ENCODE data around the gene ATP6V1D. TPM values are rescaled to one million over a fixed set of nuclear protein-coding genes. Genes with fewer than 3 reads are reported as not detected.
"Not testable (repeated sequence)": the region's sequence is repeated elsewhere in the genome, so short reads cannot be mapped to it uniquely, and the experiment has no call there.

Gene ATP6V1D
- total RNA-seq: 10 to 100 TPM; 36.5 to 43.6 TPM

- Mint-ChIP-seq H3K27me3 (ENCODE audit: low read depth) (no peaks in the 10 kb centered on the region), H3K36me3 (ENCODE audit: low read depth) (peaks cover 17% of the 10 kb centered on the region), H3K4me1 (ENCODE audit: low read depth) (peaks cover 51% of the 10 kb centered on the region), H3K27ac (peak within 1 kb of the TSS; percentile 96), H3K4me3 (peak within 1 kb of the TSS; percentile 93), H3K9me3 (ENCODE audit: insufficient read depth) (no peaks in the 10 kb centered on the region)
- DNase-seq: peak; percentile 100
- peak; percentile 92 for ATAC-seq
- POLR2A ChIA-PET: interaction anchor here (0.5 to 2.6 kb wide), 4 partner anchors 9 to 195 kb away, joined by 3 to 14 read pairs (median 4); no protein-coding TSS in a partner anchor
- CTCF ChIA-PET: interaction anchor here (0.6 to 3.0 kb wide), 34 partner anchors 9 to 862 kb away, joined by 3 to 25 read pairs (median 3); partner anchors contain the start of genes PALS1 and RDH12
Observed at GRCh38 chr14:67359775-67360469, at the start of gene ATP6V1D, which contains the start of gene EIF2S1. Gene ATP6V1D (minus strand): TSS chr14:67359804. CDS start chr14:67359698, 106 bp downstream. Gene EIF2S1 (plus strand): TSS chr14:67360328. CDS start chr14:67364768, 4,440 bp downstream.

DNA sequence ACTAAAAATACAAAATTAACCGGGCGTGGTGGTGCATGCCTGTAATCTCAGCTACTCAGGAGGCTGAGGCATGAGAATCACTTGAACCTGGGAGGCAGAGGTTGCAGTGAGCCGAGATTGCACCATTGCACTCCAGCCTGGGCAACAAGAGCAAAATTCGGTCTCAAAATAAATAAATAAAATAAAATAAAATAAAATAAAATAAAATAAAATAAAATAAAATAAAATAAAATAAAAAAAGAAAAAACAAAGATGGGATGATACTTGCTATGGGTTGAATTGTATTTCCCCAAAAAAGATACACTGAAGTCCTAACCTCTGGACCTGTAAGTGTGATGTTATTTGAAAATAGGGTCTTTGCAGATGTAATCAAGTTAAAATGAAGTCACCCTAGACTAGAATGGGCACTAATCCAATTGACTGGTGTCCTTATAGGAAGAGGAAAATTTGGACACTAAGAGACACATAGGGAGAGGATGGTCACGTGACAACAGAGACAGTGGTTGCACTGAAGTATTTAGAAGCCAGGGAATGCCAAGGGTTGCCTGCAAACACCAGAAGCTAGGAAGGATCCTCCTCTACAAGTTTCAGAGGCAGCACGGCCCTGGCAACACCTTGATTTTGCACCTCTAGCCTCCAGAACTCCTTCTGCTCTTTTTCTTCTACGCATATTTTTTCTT is 48.7 kb upstream of the ATP6V1D start:
- H3K4me1 Mint-ChIP-seq (ENCODE audit: low read depth); H3K27ac Mint-ChIP-seq; DNase-seq; POLR2A ChIA-PET; CTCF ChIA-PET; ATAC-seq; H3K4me3 Mint-ChIP-seq; H3K36me3 Mint-ChIP-seq (ENCODE audit: low read depth); H3K9me3 Mint-ChIP-seq (ENCODE audit: insufficient read depth): not testable (repeated sequence)
- peaks cover 24% of the 10 kb centered on the region for H3K27me3 Mint-ChIP-seq (ENCODE audit: low read depth)

- ChIA-PET CTCF (interaction anchor here (0.7 to 1.5 kb wide), 3 partner anchors 22 to 239 kb away, joined by 3 to 4 read pairs (median 3); no protein-coding TSS in a partner anchor), POLR2A (no interaction called here)
- Mint-ChIP-seq H3K27ac (no peak overlapping the region), H3K4me3 (no peak overlapping the region), H3K4me1 (ENCODE audit: low read depth) (no peaks in the 10 kb centered on the region), H3K9me3 (ENCODE audit: insufficient read depth) (no peaks in the 10 kb centered on the region), H3K27me3 (ENCODE audit: low read depth) (peaks cover 14% of the 10 kb centered on the region), H3K36me3 (ENCODE audit: low read depth) (no peaks in the 10 kb centered on the region)
- DNase-seq (no peak), ATAC-seq (no peak)
Observed at GRCh38 chr14:67405771-67406170, 46.2 kb upstream of the ATP6V1D start.

GRCh38 chr14:67400434-67400833 is 40.8 kb upstream of the ATP6V1D start:
- Mint-ChIP-seq H3K27me3 (ENCODE audit: low read depth) (peaks cover 17% of the 10 kb centered on the region), H3K4me1 (ENCODE audit: low read depth) (no peaks in the 10 kb centered on the region), H3K27ac (no peak overlapping the region), H3K9me3 (ENCODE audit: insufficient read depth) (no peaks in the 10 kb centered on the region), H3K36me3 (ENCODE audit: low read depth) (no peaks in the 10 kb centered on the region), H3K4me3 (no peak overlapping the region)
- no peak for ATAC-seq
- POLR2A ChIA-PET: interaction anchor here (0.6 kb wide), 1 partner anchor 41 kb away, joined by 3 read pairs; the partner anchor contains the start of gene ATP6V1D
- DNase-seq: no peak
- CTCF ChIA-PET: interaction anchor here (0.9 to 1.1 kb wide), 3 partner anchors 20 to 171 kb away, joined by 3 read pairs; no protein-coding TSS in a partner anchor

GRCh38 chr14:67397536-67397935 is 37.9 kb upstream of the ATP6V1D start:
- Mint-ChIP-seq H3K4me1 (ENCODE audit: low read depth) (no peaks in the 10 kb centered on the region), H3K27ac (no peak overlapping the region), H3K36me3 (ENCODE audit: low read depth) (no peaks in the 10 kb centered on the region), H3K4me3 (no peak overlapping the region), H3K27me3 (ENCODE audit: low read depth) (peaks cover 11% of the 10 kb centered on the region), H3K9me3 (ENCODE audit: insufficient read depth) (no peaks in the 10 kb centered on the region)
- POLR2A ChIA-PET: no interaction called here
- CTCF ChIA-PET: no interaction called here
- ATAC-seq: no peak
- DNase-seq: no peak

DNA sequence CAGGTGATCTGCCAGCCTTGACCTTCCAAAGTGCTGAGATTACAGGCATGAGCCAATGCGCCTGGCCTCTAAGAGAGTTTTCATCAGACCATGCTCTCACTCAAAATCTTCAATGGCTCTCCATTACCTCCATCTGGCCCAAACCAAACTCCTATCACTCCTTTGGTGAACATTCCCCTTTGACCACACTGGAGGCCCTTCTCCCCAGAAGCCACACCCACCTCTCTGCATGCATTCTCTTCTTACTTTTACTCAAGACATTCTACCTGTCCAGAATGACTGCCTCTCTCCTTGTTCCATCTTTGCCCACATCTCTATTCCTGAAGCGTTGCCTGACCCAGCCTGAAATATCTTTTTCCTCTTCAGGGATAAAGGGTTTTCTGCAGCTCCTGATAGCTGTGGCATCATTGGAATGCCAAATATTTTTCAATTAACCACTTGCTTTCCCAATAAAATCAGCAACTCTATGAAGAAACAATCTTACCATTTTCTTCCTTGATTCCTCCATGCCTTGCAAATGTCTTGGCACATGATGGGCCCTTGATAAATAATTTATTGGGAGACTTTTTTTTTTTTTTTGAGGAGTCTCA is 36.9 kb upstream of the ATP6V1D start:
- no peaks in the 10 kb centered on the region for H3K36me3 Mint-ChIP-seq (ENCODE audit: low read depth)
- no peaks in the 10 kb centered on the region for H3K9me3 Mint-ChIP-seq (ENCODE audit: insufficient read depth)
- H3K27ac Mint-ChIP-seq: no peak overlapping the region
- ChIA-PET POLR2A (no interaction called here), CTCF (no interaction called here)
- H3K4me3 Mint-ChIP-seq: no peak overlapping the region
- peaks cover under 1% of the 10 kb centered on the region for H3K4me1 Mint-ChIP-seq (ENCODE audit: low read depth)
- peaks cover 10% of the 10 kb centered on the region for H3K27me3 Mint-ChIP-seq (ENCODE audit: low read depth)
- no peak for ATAC-seq
- DNase-seq: no peak

- POLR2A ChIA-PET: no interaction called here
- Mint-ChIP-seq H3K4me1 (ENCODE audit: low read depth) (peaks cover 3% of the 10 kb centered on the region), H3K36me3 (ENCODE audit: low read depth) (no peaks in the 10 kb centered on the region), H3K27ac (no peak overlapping the region), H3K9me3 (ENCODE audit: insufficient read depth) (no peaks in the 10 kb centered on the region), H3K4me3 (no peak overlapping the region), H3K27me3 (ENCODE audit: low read depth) (peaks cover 10% of the 10 kb centered on the region)
- CTCF ChIA-PET: no interaction called here
- DNase-seq (no peak), ATAC-seq (no peak)
Observed at GRCh38 chr14:67395876-67396189, 36.2 kb upstream of the ATP6V1D start.

DNA sequence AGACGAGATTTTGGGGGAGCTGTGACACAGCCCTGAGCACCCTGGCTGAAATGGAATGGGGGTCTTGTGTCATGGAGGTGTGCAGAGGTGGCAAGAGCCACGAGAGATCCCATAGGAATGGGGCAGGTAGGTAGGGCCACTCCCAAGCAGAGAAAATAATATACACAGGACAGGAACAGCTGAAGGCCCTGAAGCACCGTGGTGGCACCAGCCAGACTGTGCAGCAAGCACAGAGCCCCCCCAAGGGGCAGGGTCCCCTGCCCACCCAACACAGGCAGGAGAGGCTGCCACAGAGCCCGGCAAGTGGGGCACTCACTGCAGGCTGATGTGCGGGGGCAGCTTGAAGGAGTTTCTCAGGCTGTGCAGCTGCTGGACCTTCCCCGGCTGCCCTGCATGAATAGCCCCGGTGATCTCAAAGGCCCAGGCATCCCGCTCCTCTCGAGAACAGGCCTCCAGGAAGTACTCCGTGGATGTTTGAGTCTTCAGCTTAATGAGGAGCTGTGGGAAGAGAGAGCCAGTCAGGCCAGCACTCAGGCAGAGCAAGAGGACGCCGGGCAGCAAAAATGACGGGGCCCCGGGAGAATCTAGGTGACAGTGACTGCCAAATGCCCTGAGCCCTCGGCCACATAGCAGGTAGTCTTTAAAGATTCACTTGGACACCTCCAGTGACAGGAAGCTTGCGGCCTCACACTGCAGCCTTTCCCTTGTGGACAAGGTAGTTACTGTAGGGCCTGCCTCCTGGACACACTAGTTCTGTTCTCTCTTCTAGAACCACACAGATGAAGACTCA is 35.7 kb upstream of the ATP6V1D start:
- Mint-ChIP-seq H3K36me3 (ENCODE audit: low read depth) (no peaks in the 10 kb centered on the region), H3K9me3 (ENCODE audit: insufficient read depth) (no peaks in the 10 kb centered on the region), H3K4me3 (no peak overlapping the region), H3K4me1 (ENCODE audit: low read depth) (peaks cover 3% of the 10 kb centered on the region), H3K27ac (no peak overlapping the region), H3K27me3 (ENCODE audit: low read depth) (peaks cover 8% of the 10 kb centered on the region)
- ChIA-PET CTCF (no interaction called here), POLR2A (no interaction called here)
- ATAC-seq (no peak), DNase-seq (no peak)

DNA sequence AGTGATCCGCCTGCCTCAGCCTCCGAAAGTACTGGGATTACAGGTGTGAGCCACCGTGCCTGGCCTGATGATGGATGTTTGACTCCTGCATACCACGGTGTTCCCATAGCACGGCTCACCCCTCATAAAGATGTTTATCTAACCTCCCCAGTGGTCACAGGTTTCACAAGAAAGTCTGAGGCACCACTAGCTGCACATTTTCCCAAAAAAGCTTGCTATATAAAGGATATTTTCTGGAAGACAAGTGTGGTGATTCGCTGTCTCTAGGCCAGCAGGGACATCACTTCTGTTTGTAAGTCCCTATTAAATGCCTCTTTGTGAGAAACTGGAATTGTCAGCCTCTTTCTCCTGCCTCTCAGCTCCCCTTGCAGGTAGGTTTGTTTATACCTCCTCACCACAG is 34.1 kb upstream of the ATP6V1D start:
- H3K9me3 Mint-ChIP-seq (ENCODE audit: insufficient read depth): no peaks in the 10 kb centered on the region
- H3K27me3 Mint-ChIP-seq (ENCODE audit: low read depth): peaks cover 3% of the 10 kb centered on the region
- CTCF ChIA-PET: no interaction called here
- H3K4me1 Mint-ChIP-seq (ENCODE audit: low read depth): peaks cover 3% of the 10 kb centered on the region
- H3K36me3 Mint-ChIP-seq (ENCODE audit: low read depth): no peaks in the 10 kb centered on the region
- no peak overlapping the region for H3K4me3 Mint-ChIP-seq
- no peak overlapping the region for H3K27ac Mint-ChIP-seq
- DNase-seq: no peak
- no peak for ATAC-seq
- POLR2A ChIA-PET: no interaction called here

DNA sequence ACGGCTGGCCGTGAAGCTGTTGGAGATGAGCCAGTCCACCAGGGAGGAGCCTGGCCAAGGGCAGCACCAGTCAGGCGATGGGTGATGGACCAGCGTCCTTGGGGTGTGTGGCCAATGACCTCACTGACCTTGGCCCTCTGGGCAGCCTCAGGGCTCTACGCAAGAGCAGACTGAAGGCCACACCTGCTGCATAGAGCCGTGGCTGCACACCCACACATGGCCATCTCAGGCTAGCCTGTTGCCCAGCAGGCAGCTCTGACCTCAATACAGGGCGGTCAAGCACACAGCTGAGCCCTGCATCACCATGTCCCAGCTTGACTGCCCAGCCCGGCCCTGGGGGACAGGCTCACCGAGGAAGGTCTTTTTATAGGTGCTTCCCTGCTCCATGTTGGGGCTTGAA is 33.2 kb upstream of the ATP6V1D start:
- CTCF ChIA-PET: no interaction called here

DNA sequence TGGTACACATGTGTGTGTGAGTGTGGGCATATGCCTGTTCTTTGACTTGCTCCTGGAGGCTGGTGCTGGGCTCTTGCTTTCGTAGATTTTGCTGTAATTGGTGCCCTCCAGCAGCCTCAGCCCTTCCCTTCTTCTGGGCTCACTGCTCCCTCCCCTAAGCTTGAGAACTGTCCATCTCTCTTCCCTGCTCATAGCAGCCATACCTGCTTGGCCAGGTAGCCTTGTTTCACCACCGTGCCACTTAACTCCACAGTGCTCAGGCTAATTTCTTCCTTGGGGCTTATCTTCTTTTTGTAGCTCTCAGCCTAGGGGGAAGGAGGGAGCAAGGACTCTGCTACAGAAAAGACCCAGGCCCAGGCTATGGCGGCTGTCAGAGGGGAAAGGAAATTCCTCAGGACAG is 32.5 kb upstream of the ATP6V1D start:
- no peak for ATAC-seq
- peaks cover 3% of the 10 kb centered on the region for H3K4me1 Mint-ChIP-seq (ENCODE audit: low read depth)
- CTCF ChIA-PET: no interaction called here

More for the DNA sequence above, 33.2 kb upstream of the ATP6V1D start:
- peaks cover 3% of the 10 kb centered on the region for H3K4me1 Mint-ChIP-seq (ENCODE audit: low read depth)
- H3K9me3 Mint-ChIP-seq (ENCODE audit: insufficient read depth): no peaks in the 10 kb centered on the region
- POLR2A ChIA-PET: no interaction called here
- no peaks in the 10 kb centered on the region for H3K36me3 Mint-ChIP-seq (ENCODE audit: low read depth)
- H3K27ac Mint-ChIP-seq: no peak overlapping the region
- ATAC-seq (no peak), DNase-seq (no peak)
- no peak overlapping the region for H3K4me3 Mint-ChIP-seq
- peaks cover 3% of the 10 kb centered on the region for H3K27me3 Mint-ChIP-seq (ENCODE audit: low read depth)

More for the DNA sequence above, 32.5 kb upstream of the ATP6V1D start:
- DNase-seq: no peak
- no peaks in the 10 kb centered on the region for H3K9me3 Mint-ChIP-seq (ENCODE audit: insufficient read depth)
- POLR2A ChIA-PET: no interaction called here
- H3K36me3 Mint-ChIP-seq (ENCODE audit: low read depth): peaks cover 4% of the 10 kb centered on the region
- no peak overlapping the region for H3K4me3 Mint-ChIP-seq
- H3K27me3 Mint-ChIP-seq (ENCODE audit: low read depth): peaks cover under 1% of the 10 kb centered on the region
- H3K27ac Mint-ChIP-seq: no peak overlapping the region

All from activated CD8-positive, alpha-beta T cell treated with anti-CD3 and anti-CD28 coated beads, Interleukin-2, amount 10 ng/mL, durations not matched to agents 7 days and 5 days (primary cell).